ENCODE data around the gene DCHS1. TPM values are rescaled to one million over a fixed set of nuclear protein-coding genes. Genes with fewer than 3 reads are reported as not detected.

The DCHS1 gene
- total and polyA plus RNA-seq, 9 of the 15 experiments (the other 6 are each of a cell fraction or from before 2014, with no cell fraction given) = 0.04 to 0.49 (median 0.14) TPM; not detected in 2

GRCh38 chr11:6611963-6612212 is 43.7 kb downstream of the DCHS1 start (continued):
- TF ChIP-seq E4F1 (CRISPR knock-in tag; IDR thresholded peaks at IDR 0.05; ENCODE audit: borderline replicate concordance) (peak; percentile 79; the same call in 1 of the 2 replicates), NFIX (CRISPR knock-in tag; IDR thresholded peaks at IDR 0.05; ENCODE audit: low read depth) (no peak), JUNB (CRISPR knock-in tag; conservative IDR thresholded peaks at IDR 0.05) (no peak), SIN3B (IDR thresholded peaks at IDR 0.05; ENCODE audit: low read depth) (peak; percentile 81), ILK (tag; IDR thresholded peaks at IDR 0.05; ENCODE audit: borderline replicate concordance, low read depth) (no peak), ZNF444 (CRISPR knock-in tag; IDR thresholded peaks at IDR 0.05) (no peak), SAP30 (IDR thresholded peaks at IDR 0.05; ENCODE audit: borderline replicate concordance, insufficient read depth, low read depth, low read length, poor library complexity, severe bottlenecking) (no peak), CREB1 (IDR thresholded peaks at IDR 0.05) (no peak), CREB1 (CRISPR knock-in tag; IDR thresholded peaks at IDR 0.05) (no peak), ZSCAN29 (IDR thresholded peaks at IDR 0.05) (no peak), SMAD4 (CRISPR knock-in tag; conservative IDR thresholded peaks at IDR 0.05) (no peak), FOXA1 (IDR thresholded peaks at IDR 0.05; ENCODE audit: borderline replicate concordance) (no peak), TFAP4 (CRISPR knock-in tag; IDR thresholded peaks at IDR 0.05; ENCODE audit: borderline replicate concordance) (no peak)
- TF ChIP-seq, protein P1, sequence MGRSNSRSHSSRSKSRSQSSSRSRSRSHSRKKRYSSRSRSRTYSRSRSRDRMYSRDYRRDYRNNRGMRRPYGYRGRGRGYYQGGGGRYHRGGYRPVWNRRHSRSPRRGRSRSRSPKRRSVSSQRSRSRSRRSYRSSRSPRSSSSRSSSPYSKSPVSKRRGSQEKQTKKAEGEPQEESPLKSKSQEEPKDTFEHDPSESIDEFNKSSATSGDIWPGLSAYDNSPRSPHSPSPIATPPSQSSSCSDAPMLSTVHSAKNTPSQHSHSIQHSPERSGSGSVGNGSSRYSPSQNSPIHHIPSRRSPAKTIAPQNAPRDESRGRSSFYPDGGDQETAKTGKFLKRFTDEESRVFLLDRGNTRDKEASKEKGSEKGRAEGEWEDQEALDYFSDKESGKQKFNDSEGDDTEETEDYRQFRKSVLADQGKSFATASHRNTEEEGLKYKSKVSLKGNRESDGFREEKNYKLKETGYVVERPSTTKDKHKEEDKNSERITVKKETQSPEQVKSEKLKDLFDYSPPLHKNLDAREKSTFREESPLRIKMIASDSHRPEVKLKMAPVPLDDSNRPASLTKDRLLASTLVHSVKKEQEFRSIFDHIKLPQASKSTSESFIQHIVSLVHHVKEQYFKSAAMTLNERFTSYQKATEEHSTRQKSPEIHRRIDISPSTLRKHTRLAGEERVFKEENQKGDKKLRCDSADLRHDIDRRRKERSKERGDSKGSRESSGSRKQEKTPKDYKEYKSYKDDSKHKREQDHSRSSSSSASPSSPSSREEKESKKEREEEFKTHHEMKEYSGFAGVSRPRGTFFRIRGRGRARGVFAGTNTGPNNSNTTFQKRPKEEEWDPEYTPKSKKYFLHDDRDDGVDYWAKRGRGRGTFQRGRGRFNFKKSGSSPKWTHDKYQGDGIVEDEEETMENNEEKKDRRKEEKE (IDR thresholded peaks at IDR 0.05; ENCODE audit: borderline replicate concordance in 1 of 2, control insufficient read depth in 1 of 2, low read depth in 2 of 2, low read length in 1 of 2) = no peak
- TF ChIP-seq, protein P2, sequence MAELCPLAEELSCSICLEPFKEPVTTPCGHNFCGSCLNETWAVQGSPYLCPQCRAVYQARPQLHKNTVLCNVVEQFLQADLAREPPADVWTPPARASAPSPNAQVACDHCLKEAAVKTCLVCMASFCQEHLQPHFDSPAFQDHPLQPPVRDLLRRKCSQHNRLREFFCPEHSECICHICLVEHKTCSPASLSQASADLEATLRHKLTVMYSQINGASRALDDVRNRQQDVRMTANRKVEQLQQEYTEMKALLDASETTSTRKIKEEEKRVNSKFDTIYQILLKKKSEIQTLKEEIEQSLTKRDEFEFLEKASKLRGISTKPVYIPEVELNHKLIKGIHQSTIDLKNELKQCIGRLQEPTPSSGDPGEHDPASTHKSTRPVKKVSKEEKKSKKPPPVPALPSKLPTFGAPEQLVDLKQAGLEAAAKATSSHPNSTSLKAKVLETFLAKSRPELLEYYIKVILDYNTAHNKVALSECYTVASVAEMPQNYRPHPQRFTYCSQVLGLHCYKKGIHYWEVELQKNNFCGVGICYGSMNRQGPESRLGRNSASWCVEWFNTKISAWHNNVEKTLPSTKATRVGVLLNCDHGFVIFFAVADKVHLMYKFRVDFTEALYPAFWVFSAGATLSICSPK (IDR thresholded peaks at IDR 0.05; ENCODE audit: borderline replicate concordance) = no peak

Measured in K562 (cell line).